ENCODE measurements around the gene PSMF1.
"Not testable (repeated sequence)": the region's sequence is repeated elsewhere in the genome, so short reads cannot be mapped to it uniquely, and the experiment has no call there.

Gene PSMF1

DNA sequence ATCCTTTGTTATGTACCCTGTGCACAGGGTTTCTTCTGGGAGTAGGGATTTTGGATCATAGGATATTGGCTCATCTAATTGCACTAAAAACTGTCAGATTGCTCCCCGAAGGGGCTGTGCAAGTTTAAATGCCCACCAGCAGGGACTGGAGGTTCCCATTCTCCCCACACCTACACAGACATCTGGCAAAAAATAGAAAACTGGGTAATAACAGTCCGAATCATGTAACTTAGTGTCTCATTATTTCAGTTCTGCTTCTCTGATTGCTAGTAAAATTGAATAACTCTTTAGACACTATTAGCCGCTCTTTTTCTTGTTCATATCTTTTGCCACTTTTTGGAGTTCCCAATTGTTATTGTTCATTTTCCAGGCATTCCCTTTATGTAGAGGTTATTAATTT lies 5.3 kb downstream of the PSMF1 start:
- DNase-seq, result no peak

DNA sequence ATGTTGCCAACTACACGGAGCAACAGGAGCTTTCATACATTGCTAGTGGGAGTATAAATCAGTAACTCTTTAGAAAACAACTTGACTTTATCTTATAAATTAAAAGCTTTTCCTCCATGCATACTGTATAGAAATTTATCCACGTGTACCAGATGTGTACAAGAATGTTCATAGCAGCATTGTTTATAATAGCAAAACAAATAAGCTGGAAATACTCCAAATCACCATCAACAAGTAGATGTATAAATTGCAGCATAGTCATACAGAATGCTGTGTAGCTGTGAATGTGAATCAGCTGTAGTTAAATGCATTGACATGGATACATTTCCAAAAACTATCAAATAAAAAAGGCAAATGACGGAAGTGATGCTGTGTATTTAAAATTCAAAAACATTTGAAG lies 6.0 kb downstream of the PSMF1 start:
- no peak for DNase-seq

DNA sequence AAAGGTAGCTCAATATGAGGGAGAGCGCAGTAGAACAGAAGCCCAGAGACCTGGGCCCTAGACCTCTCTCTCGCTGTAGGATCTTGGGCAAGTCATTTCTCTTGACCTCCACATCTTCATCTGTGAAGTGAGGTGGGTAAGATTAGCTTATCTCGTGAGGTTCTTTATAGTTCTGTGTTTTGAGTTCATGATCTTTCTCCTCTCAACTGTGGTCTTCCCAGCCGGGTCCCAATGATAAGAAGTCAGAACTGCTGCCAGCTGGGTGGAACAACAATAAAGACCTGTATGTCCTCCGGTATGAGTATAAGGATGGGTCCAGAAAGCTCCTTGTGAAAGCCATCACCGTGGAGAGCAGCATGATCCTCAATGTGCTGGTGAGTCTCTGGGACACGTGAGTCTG lies 6.9 kb downstream of the PSMF1 start:
- DNase-seq, result no peak

DNA sequence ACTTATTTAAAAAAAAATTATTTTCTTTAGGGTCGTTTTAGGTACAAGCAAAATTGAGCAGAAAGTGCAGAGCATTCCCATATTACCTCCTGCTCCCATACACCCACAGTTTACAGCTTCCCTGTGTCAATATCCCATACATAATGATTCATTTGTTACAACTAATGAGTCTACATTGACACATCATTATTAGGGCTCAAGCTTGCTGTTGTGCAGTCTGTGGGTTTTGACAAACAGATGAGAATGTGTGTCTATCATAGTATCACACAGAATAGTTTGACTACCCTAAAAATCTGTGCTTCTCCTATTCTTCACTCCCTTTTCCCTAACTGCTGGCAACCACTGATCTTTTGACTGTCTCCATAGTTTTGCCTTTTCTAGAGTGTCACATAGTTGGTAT lies 9.4 kb downstream of the PSMF1 start:
- no peak for DNase-seq

DNA sequence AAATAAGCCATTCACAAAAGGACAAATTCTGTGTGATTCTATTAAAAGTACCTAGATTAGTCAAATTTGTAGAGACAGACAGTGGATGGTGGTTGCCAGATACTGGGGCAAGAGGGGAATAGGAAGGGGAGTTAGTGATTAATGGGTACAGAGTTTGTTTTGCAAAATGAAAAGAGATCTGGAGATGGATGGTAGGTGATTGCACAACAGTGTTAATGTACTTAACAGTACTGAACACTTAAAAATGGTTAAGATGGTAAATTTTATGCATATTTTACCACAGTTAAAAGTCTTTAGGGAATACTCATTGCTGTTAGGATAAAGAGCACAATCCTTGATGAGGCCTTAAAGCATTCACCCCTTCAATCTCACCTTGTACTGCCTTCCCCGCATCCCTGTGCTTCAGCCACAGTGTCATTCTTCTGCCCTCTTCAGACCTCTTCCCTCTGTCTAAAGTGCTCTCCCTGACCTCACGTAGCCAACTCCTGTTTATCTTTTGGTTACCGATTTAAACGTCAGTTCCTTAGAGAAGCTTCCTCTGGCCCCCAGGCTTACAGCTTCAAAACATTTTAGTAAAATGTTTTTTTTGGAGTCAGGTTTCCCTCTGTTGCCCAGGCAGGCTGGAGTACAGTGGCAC lies 11.8 kb downstream of the PSMF1 start:
- DNase-seq, result no peak

DNA sequence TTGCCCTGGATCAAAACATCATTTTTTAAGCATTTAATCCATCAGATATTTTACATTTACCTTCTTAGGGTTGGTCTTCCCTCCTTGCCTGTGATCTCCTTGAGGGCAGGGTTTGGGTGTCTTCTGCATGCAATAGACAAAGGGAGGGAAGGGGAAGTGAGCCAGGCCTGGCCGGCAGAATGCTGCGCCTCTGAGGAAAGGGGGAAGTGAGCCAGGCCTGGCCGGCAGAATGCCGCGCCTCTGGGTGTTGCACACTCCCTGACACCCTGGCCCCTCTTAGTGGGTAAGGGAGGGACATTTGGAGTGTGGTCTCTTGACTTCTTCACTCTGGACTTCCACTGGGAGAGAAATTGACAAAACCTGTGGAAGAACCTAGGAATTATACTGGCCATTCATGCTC lies 12.4 kb downstream of the PSMF1 start:
- no peak for DNase-seq

DNA sequence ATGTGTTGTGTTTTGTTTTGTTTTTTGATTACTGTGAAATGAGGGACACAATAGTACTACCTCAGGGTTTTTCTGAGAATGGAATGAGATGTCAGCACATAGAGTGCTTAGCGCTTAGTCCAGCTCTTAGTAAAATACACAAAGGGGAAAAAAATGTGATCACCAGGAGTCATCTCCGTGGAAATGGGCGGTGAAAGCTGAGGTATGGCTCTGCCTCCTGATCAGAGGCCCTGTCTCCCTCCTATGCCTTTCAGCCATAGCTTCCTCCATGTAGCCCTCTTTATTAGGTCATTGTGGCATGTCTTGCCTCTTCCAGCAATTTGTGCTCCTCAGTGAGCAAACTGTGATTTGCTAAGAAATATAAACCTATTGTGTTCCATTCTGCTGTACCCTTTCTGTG lies 13.0 kb downstream of the PSMF1 start:
- no peak for DNase-seq

DNA sequence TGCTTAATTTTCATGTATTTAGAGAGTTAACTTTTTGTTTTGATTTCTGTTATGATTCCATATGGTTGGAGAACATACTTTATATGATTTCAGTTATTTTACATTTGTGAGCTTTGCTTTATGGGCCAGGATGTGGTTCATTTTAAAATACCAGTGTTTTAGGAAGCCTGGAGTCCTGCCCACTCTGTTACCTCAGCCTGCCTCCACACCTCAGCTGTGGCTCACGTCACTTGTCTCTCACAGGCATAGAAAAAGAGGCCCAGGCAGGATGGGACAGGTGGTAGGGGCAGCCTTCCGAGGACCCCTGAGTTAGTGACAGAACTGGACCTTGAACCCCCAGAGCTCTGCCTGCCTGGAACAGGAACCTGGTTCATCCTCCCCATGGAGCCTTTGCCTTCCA lies 16.0 kb downstream of the PSMF1 start:
- no peak for DNase-seq

DNA sequence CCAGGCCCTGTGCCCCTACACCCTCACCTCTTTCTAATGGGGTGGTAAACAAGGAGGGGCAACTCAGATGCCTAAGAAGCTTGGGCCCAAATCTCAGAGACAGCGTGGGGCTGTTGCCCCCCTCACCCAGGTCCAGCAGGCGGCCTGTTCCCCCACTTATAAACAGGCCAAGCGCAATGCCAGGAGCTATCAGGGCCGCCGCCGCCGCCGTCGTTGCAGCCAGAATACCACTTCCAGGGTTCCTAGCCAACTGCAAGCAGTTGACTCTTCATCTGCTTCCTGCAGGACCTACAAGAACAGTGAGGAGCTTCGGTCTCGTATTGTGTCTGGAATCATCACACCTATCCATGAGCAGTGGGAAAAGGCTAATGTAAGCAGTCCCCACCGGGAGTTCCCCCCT lies 16.4 kb downstream of the PSMF1 start:
- no peak for DNase-seq

DNA sequence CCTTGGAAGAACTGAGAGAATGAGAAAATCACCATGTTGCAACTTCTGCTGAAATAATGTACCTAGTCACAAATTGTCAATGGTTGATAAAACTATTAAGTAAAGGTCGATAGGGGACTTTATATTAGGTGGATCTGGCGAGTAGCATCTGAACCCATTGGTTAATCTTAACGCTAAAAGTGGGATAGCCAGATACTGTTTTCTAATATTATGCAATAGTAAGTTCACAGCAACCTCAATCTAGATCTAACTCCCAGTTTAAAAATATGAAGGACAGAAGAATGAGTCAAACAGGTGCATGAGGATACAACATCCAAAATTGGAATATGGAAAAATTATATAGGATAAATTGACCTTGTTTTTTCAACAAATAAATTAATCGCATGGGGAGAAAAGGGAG lies 18.8 kb downstream of the PSMF1 start:
- no peak for DNase-seq

DNA sequence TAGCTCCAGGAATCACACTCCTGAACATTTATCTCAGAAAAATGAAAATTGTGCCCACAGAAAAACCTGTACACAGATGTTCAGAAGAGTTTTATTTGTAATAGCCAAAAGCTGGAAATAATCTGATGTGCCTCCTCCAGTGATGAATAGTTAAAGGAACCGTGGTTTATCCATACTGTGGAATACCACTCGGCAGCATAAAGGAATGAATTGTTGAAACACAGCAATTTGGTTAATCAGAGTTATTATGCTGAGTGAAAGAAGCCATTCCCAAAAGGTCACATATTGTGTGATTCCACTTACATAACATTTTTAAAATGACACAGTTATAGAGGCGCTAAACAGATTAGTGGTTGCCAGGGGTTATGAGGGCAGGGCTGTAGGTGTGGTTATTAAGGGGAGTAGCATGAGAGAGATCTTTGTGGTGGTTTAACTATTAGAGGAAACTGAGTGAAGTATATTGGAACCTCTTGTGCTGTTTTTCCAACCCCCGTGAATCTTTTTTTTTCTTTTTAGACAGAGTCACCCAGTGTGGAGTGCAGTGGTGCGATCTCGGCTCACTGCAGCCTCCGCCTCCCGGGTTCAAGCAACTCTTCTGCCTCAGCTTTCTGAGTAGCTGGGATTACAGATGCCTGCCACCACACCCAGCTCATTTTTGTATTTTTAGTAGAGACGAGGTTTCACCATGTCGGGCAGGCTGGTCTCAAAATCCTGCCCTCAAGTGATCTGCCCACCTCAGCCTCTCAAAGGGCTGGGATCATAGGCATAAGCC lies 26.2 kb downstream of the PSMF1 start:
- DNase-seq, result no peak

DNA sequence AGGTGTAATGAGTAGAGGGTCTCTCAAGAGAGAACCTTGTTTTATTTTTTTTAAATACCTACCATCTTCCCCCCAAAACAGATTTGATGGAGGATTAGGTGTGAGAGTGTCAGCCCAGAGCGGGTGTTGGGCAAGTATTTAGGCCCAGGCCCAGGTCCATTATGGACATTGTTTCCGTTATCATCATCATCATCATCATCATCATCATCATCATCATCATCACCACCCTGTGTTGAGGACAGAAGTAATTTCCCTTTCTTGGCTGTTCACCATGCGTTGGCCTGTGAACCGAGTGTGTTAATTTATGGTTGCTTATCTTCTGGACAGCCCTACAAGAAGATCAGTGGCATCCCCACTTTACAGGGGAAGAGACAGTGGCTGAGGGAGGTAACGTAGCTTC lies 28.6 kb downstream of the PSMF1 start:
- no peak for DNase-seq

DNA sequence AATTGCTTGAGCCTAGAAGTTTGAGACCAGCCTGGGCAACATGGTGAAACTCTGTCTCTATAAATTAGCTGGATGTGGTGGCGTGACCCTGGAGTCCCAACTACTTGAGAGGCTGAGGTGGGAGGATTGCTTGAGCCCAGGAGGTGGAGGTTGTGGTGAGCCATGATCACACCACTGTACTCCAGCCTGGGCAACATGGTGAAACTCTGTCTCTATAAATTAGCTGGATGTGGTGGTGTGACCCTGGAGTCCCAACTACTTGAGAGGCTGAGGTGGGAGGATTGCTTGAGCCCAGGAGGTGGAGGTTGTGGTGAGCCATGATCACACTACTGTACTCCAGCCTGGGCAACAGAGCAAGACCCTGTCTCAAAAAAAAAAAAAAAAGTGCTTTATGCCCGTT lies 31.4 kb downstream of the PSMF1 start:
- DNase-seq, result not testable (repeated sequence)

DNA sequence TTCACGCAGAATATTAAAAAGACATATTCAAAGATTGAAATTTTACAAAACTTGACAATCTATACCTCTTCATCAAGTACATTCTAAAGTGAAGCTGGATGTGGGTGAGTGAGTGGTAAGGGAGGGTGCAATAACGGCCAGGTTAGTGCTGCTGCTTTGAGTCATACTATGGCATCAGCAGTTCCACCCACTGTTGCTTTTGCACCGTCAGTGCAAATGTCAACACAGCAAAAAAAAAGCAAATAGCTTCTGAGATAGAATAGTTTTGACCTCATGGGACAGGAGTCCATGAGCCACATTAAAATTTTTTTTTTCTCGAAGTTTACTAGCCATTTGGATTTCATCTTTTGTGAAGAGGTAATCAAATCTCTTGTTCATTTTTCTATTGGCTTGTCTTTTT lies 31.8 kb downstream of the PSMF1 start:
- DNase-seq, result no peak

DNA sequence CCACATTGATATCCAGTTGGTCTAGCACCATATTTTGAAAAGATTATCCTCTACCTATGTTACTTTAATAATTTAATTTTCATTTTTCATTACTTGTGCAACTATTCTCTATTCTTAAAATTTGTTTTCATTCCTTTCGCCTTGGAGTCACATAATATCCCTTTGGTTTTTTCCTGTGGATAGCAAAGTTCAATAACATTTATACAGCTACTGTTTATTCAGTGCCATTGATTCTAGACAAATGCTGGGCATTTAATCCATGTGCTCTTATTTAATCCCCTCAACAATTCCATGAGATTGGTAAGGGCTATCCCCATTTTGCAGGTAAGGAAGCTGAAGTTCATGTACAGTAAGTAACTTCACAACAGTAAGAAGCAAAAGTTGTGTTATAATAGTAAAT lies 32.6 kb downstream of the PSMF1 start:
- no peak for DNase-seq

DNA sequence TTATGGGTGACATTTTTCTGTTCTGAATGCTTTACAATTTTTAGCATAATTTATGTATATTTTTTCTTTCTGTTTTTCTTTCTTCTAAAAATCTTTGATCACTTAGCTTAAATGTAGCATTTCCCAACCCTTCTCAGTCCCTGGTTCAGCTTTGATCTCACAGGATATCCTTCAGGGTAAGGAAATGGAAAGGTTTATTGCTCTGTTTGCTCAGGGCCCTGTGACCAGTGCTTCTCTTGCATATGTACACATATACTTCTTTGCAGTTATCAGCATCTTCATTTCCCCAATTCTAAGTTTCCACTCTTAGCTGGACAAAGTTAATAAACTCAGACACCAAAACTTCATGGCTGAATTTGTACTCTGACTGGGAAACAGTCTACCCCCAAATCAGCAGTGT lies 35.8 kb downstream of the PSMF1 start:
- DNase-seq, result no peak

DNA sequence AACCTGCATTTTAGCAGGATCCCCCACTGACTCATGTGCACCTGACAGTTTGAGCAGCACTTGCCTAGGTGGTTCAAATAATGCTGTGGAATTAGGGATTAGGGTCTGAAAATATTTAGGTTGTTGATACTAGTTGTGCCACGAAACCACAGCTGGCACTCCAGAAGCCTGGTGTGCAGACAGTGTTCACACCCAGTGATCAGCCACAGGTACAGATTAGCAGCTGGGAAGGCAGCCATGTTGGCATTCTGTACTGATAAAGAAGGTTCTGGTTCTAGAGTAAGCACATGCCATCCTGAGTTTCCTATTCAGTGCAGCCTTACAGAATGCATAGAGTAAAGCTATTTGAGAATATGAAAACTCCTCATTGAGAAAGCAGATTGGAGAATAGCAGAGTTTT lies 36.3 kb downstream of the PSMF1 start:
- DNase-seq, result no peak

DNA sequence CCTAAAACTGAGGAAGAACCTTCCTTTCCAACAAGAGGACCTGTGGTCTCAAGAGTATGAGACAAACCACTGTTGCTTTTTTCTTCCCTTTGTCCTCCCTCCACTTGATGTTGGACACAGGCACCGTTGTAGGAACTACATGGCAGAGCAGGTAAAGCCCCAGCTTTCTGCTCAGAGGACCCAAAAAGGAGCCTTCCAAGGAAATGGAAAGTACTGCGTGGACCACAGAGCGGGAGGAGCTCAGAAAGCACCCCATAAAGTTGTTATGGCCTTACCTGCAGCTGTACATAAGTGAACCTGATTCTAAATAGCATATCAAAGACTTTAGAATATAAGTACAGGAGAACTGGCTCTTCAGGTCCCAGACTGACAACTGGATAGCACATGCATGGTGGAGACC lies 36.9 kb downstream of the PSMF1 start:
- no peak for DNase-seq

DNA sequence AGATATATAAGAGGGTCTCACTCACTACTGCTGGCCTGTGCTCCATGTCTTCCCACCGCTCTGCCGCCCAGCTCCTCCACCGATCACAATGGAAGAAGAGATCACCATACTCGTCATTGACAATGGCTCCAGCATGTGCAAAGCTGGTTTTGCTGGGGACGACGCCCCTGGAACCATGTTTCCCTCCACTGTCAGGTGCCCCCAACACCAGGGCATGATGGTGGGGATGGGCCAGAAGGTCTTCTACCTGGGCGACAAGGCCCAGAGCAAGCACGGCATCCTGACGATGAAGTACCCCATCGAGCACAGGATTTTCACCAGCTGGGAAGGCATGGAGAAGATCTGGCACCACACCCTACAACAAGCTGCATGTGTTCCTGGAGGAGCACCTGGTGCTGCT lies 42.1 kb downstream of the PSMF1 start:
- no peak for DNase-seq

DNA sequence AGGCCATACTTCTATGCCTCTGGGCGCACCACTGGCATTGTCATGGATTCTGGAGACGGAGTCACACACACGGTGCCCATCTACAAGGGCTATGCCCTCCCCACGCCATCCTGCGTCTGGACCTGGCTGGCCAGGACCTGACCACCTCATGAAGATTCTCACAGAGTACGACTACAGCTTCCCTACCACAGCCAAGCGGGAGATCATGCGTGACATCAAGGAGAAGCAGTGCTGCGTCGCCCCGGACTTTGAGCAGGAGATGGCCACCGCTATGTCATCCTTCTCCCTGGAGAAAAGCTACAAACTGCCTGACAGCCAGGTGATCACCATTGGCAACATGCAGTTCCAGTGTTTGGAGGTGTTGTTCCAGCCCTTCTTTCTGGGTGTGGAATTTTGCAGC lies 42.6 kb downstream of the PSMF1 start:
- DNase-seq, result no peak

DNA sequence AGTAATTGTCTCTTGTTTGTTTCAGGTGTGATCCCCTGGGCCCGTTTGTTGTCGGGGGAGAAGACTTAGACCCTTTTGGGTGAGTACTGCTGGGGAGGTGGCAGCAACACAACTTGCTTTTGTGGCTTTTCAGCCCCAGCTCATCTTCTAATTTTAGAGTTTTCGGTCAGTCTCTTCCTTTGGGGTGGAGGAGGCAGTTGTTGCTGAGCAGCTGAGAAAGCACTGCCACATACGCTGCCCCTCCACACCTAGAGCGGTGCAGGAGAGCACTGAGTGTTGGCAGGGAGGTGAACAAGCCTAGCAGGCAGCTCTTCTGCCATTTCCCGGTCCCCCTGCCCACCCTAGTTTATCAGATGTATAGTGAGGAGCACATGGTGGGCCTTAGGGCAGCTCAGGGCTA lies 44.7 kb downstream of the PSMF1 start:
- DNase-seq, result no peak

DNA sequence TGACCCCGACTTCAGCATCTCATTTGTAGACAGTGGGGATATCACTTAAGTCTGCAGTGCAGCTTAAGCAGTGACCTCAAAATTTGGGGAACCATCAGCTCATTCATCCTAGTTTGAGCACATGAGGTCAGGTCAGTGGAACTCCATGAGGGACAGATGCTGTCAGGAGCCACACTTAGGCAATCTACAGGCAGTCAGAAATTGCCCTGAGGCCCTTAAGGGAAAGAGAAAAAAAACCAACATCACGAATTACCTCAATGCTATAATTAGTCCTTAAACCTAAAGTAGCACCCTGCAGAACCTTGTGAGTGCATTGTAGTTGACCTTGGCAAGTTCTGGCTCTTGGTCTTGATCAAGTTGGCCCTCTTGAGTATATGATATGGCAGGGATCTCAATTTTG lies 45.3 kb downstream of the PSMF1 start:
- no peak for DNase-seq

DNA sequence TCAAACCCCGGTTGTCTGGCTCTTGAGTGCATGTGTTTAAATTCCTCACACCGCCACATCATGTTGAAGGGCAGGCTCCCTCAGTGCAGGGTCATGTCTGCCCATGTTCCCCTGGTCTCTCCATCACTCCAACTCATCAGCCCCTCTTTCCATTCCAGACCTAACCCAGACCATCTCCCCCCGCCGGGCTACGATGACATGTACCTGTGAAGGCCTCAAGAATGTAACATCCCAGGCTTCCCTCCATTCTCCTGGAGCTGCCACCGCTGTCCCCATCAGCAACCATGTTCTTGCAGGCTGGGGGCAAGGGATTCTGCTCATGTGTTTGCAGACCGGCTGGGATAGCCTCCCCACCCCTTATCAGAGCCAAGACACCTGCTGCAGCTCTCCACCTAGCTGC lies 46.5 kb downstream of the PSMF1 start:
- no peak for DNase-seq

DNA sequence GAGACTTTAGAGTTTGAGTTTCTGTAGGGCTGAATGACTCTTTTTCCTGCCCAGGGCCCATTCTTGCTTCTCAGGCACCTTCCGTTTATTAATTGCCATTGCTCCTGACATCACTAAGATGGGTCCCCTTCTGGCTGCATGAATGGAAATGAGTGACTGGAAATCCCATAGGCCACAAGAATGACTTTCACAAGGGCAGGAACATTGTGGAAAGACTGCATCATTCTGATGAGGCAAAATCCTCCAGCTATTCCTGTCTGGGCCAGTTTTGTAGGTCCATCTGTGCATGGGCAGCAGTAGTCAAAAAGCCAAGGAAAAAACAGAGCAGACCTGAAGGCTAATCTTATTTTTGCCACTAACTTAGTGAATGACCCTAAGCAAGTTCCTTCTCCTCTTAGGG lies 47.1 kb downstream of the PSMF1 start:
- no peak for DNase-seq

DNA sequence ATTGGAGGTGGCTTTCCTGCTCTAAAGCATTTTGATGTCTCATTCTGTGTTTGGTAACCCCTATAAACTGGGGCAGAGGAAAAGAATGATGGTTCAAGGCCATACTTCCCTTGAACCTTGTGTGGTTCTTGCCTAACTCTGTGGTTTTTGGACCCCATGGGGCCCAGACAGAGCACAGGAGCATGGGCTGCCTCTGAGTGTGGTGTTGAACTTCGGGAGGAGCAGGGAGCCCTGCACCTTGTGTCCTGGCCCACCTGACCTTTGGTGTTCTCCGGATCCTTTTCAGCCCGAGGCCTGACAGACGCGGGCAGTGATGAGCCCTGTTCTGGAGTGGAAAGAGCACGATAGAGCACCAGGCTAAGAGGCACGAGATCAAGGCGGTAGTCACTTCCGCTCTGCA lies 47.5 kb downstream of the PSMF1 start:
- DNase-seq, result no peak
